Measurements from ENCODE around the gene CAMK1D.

- TF ChIP-seq CTCF (conservative IDR thresholded peaks at IDR 0.05 in 1 of 2, IDR thresholded peaks at IDR 0.05 in 1 of 2; ENCODE audit: extremely low read depth in 1 of 2, insufficient read depth in 1 of 2, low read depth in 1 of 2, low read length in 2 of 2) (no peak), EZH2 (IDR thresholded peaks at IDR 0.05; ENCODE audit: borderline replicate concordance, low read length) (no peak)
Measured at GRCh38 chr10:12774204-12774894, 425.0 kb downstream of the CAMK1D start.
